HCT116 (cell line): Measurements from ENCODE around the gene ZNF580. TPM values are rescaled to one million over a fixed set of nuclear protein-coding genes. Genes with fewer than 3 reads are reported as not detected.
A peak's percentile ranks its signal among the peaks of the same experiment; 100 is the strongest.

ENCODE experiments used
- ATAC-seq: fragments of 200-7000 bp; cut with Tn5 transposase; 2 replicates; pipeline ENCODE4 v1.9.1; 2020; ENCODE audit warnings: mild to moderate bottlenecking, moderate library complexity
- BruUV-seq: library from RNA; stranded (reverse); fragments of 400-500 nt; replicated peaks from 2 replicates; lab custom pipeline; 2021; lab: Mats Ljungman, UMichigan
- CTCF ChIA-PET: fragments of 300-600 bp; sonication (Branson Sonifier 250); formaldehyde crosslinking; loops from one replicate; lab custom pipeline; 2021; ENCODE audit warnings: antibody characterized with exemption; lab: Charles Lee
- POLR2A ChIA-PET: fragments of 300-600, 350-600 bp; sonication (Branson Sonifier 250); formaldehyde crosslinking; loops from one replicate; lab custom pipeline; 2021; ENCODE audit warnings: antibody characterized with exemption; lab: Charles Lee
- RAD21 ChIA-PET, 2 experiments: fragments of 300-600 bp; sonication (Branson Sonifier 250); formaldehyde crosslinking; loops; one replicate each; lab custom pipeline; 2023; ENCODE audit warnings: low total read pairs in 2 of 2; ENCODE audit not compliant: uncharacterized antibody in 2 of 2, unreplicated experiment in 2 of 2, low non-redundant PET in 1 of 2; lab: Charles Lee
- DNase-seq: peaks from one replicate; pipeline ENCODE4 v3.0.0-alpha.2; 2010; ENCODE audit warnings: low read depth, low spot score
- H2AFZ ChIP-seq: fragments of 200-600 bp; shearing (Covaris generic), sonication (generic); 2 replicates; pipeline ENCODE4 v1.6.1; 2017; ENCODE audit warnings: low read depth, mixed run types, mixed read lengths, antibody characterized with exemption, low read length; ENCODE audit not compliant: poor library complexity, severe bottlenecking
- H3K27ac ChIP-seq: 2 replicates; pipeline ENCODE4 v1.5.1; 2012; ENCODE audit warnings: low read depth, low read length
- H3K27me3 ChIP-seq: fragments of 200-600 bp; sonication (generic); 2 replicates; pipeline ENCODE4 v1.6.1; 2016; ENCODE audit warnings: mixed run types, low read length, mixed read lengths; ENCODE audit not compliant: insufficient read depth
- H3K36me3 ChIP-seq, 2 experiments: fragments of 200-500 bp in 1 of 2; fragments of 200-600 bp in 1 of 2; sonication (Bioruptor generic) in 1 of 2; sonication (generic) in 1 of 2; 2 replicates each; pipeline versions ENCODE4 v1.5.1 to v1.6.1; 2014 to 2016; ENCODE audit warnings: low read length in 2 of 2, inconsistent platforms in 1 of 2, mixed read lengths in 1 of 2, mixed run types in 1 of 2; ENCODE audit not compliant: insufficient read depth in 2 of 2, control insufficient read depth in 1 of 2
- H3K4me1 ChIP-seq, 2 experiments: fragments of 200-600 bp in 1 of 2; sonication (generic) in 1 of 2; 2 replicates each; pipeline versions ENCODE4 v1.5.1 to v1.6.1; 2012 to 2017; ENCODE audit warnings: low read length in 2 of 2, inconsistent platforms in 1 of 2, mild to moderate bottlenecking in 1 of 2, mixed read lengths in 1 of 2, mixed run types in 1 of 2, moderate library complexity in 1 of 2; ENCODE audit not compliant: insufficient read depth in 2 of 2, control insufficient read depth in 1 of 2
- H3K4me2 ChIP-seq: fragments of 200-600 bp; sonication (generic); 2 replicates; pipeline ENCODE4 v1.6.1; 2017; ENCODE audit warnings: mixed run types, low read length, mixed read lengths
- H3K4me3 ChIP-seq, 2 experiments: fragments of 200-600 bp in 1 of 2; sonication (generic) in 1 of 2; replicated peaks in 1 of 2; 2 replicates each; pipeline ENCODE4 v1.5.1; 2011 to 2016; ENCODE audit warnings: low read length in 2 of 2, control low read depth in 1 of 2, low read depth in 1 of 2, mild to moderate bottlenecking in 1 of 2, mixed read lengths in 1 of 2, mixed run types in 1 of 2
- H3K79me2 ChIP-seq: fragments of 200-600 bp; sonication (generic); 2 replicates; pipeline ENCODE4 v1.6.1; 2017; ENCODE audit warnings: mild to moderate bottlenecking, mixed run types, low read length, moderate library complexity, mixed read lengths; ENCODE audit not compliant: insufficient read depth
- H3K9ac ChIP-seq: fragments of 200-600 bp; sonication (generic); 2 replicates; pipeline ENCODE4 v1.6.1; 2016; ENCODE audit warnings: low read length, mixed read lengths
- H3K9me2 ChIP-seq: fragments of 200-600 bp; sonication (generic), shearing (Covaris generic); 2 replicates; pipeline ENCODE4 v1.6.1; 2017; ENCODE audit warnings: mixed run types, mild to moderate bottlenecking, moderate library complexity; ENCODE audit not compliant: insufficient read depth
- H3K9me3 ChIP-seq, 2 experiments: fragments of 200-500 bp in 1 of 2; fragments of 200-600 bp in 1 of 2; sonication (Bioruptor generic) in 1 of 2; sonication (generic) in 1 of 2; 2 replicates each; pipeline ENCODE4 v1.6.1; 2014 to 2017; ENCODE audit warnings: low read length in 2 of 2, mixed read lengths in 2 of 2, inconsistent platforms in 1 of 2, low read depth in 1 of 2, mild to moderate bottlenecking in 1 of 2, mixed run types in 1 of 2, moderate library complexity in 1 of 2; ENCODE audit not compliant: control insufficient read depth in 1 of 2, insufficient read depth in 1 of 2
- H4K20me1 ChIP-seq: fragments of 200-600 bp; sonication (generic), shearing (Covaris generic); 2 replicates; pipeline ENCODE4 v1.6.1; 2017; ENCODE audit warnings: mixed run types, mild to moderate bottlenecking, moderate library complexity; ENCODE audit not compliant: insufficient read depth
- ATF3 ChIP-seq: IDR thresholded peaks from 2 replicates; pipeline ENCODE4 v1.6.1; 2012
- CEBPB ChIP-seq: IDR thresholded peaks from 2 replicates; pipeline ENCODE4 v1.6.1; 2012; ENCODE audit warnings: low read depth
- CTCF ChIP-seq, 3 experiments: fragments of 200-600 bp in 1 of 3; sonication (generic) in 1 of 3; IDR thresholded peaks in 2 of 3; conservative IDR thresholded peaks in 1 of 3; 2 replicates each; pipeline ENCODE4 v1.5.1; 2012 to 2017; ENCODE audit warnings: low read depth in 2 of 3, low read length in 2 of 3, antibody characterized with exemption in 1 of 3, borderline replicate concordance in 1 of 3, control low read depth in 1 of 3, mild to moderate bottlenecking in 1 of 3, mixed read lengths in 1 of 3, mixed run types in 1 of 3, moderate library complexity in 1 of 3; ENCODE audit not compliant: insufficient read depth in 1 of 3
- EGR1 ChIP-seq: IDR thresholded peaks from 2 replicates; pipeline ENCODE4 v1.6.1; 2012; ENCODE audit warnings: low read depth
- EZH2 ChIP-seq: fragments of 200-600 bp; sonication (generic); IDR thresholded peaks from 2 replicates; pipeline ENCODE4 v1.6.1; 2017; ENCODE audit warnings: antibody characterized with exemption, mixed run types
- EZH2phosphoT487 ChIP-seq: fragments of 200-600 bp; IDR thresholded peaks from 2 replicates; pipeline ENCODE4 v1.6.1; 2018; ENCODE audit warnings: antibody characterized with exemption, borderline replicate concordance
- FOSL1 ChIP-seq: IDR thresholded peaks from 2 replicates; pipeline ENCODE4 v1.6.1; 2012; ENCODE audit warnings: low read depth
- JUND ChIP-seq: IDR thresholded peaks from 2 replicates; pipeline ENCODE4 v1.6.1; 2012
- POLR2A ChIP-seq: IDR thresholded peaks from 2 replicates; pipeline ENCODE4 v1.7.0; 2011; ENCODE audit warnings: borderline replicate concordance; ENCODE audit not compliant: insufficient read depth, insufficient read length; ENCODE audit errors: extremely low read depth
- REST ChIP-seq: IDR thresholded peaks from 2 replicates; pipeline ENCODE4 v1.6.1; 2012; ENCODE audit warnings: low read depth
- SP1 ChIP-seq: IDR thresholded peaks from 2 replicates; pipeline ENCODE4 v1.6.1; 2012; ENCODE audit warnings: low read depth
- ZFX ChIP-seq: fragments of 450-650 bp; IDR thresholded peaks from 2 replicates; pipeline ENCODE4 v1.6.1; 2017
- ZNF274 ChIP-seq: fragments of 200-500 bp; sonication (Bioruptor generic); IDR thresholded peaks from 2 replicates; pipeline ENCODE4 v1.6.1; 2014; ENCODE audit warnings: mild to moderate bottlenecking, low read depth, low read length, inconsistent platforms
- intact Hi-C: fragments of 100-400 bp; cut with micrococcal nuclease; formaldehyde crosslinking; loops from 2 replicates; pipeline ENCODE4 v1.10.0; 2022
- total RNA-seq: library from RNA; stranded (reverse); gene quantifications from one replicate; pipeline ENCODE4 v1.2.1, GENCODE V29; 2021; ENCODE audit not compliant: unreplicated experiment

The ZNF580 gene
- total RNA-seq, 1 experiment from 2014 or later: 36.7 TPM

DNA sequence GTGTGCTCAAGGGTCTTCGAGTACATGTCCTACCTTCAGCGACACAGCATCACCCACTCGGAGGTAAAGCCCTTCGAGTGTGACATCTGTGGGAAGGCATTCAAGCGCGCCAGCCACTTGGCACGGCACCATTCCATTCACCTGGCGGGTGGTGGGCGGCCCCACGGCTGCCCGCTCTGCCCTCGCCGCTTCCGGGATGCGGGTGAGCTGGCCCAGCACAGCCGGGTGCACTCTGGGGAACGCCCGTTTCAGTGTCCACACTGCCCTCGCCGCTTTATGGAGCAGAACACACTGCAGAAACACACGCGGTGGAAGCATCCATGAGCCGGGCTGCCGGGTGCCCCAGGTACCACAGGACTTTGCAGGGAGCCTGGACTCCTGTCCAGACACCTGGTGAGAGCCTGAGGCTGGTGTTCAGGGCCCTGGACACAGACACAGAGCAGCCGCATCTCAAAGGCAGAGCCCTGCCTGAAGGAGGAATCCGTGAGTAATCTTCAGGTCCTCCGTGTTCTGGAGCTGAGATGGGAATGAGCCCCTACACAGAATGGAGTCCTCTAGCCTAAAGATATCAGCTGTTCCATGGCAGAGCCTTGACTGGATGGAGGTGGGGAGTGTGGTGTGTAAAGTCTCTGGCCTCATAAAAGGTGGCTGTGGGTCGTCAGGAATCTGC lies 4.2 kb downstream of the ZNF580 start (continued):
- TF ChIP-seq REST (no peak), EZH2phosphoT487 (no peak), ATF3 (no peak), ZNF274 (no peak), EZH2 (no peak), CEBPB (no peak), POLR2A (no peak), ZFX (no peak)

- Histone ChIP-seq H4K20me1 (no peaks in the 10 kb centered on the region), H3K9me2 (no peaks in the 10 kb centered on the region), H3K4me1 (peaks cover 6 to 29% of the 10 kb centered on the region in 2 experiments; a peak in 3 of 4 replicates), H3K4me3 (no peak overlapping the region), H3K9ac (0 out of 2 replicates have a peak overlapping the region, but pooled peaks have one; percentile 99), H3K9me3 (no peaks in the 10 kb centered on the region), H3K79me2 (peaks cover 45% of the 10 kb centered on the region), H3K27me3 (no peaks in the 10 kb centered on the region), H3K36me3 (peaks cover 10 to 12% of the 10 kb centered on the region in 2 experiments; a peak in 3 of 4 replicates), H2AFZ (no peak overlapping the region), H3K27ac (0 out of 2 replicates have a peak overlapping the region, but pooled peaks have one; percentile 13), H3K4me2 (peak overlapping the region; percentile 75; the same call in 1 of the 2 replicates)
- ChIA-PET RAD21 (no interaction called here), POLR2A (interaction anchor here (1.4 kb wide), 1 partner anchor 9 kb away, joined by 3 read pairs; the partner anchor contains the start of gene U2AF2), CTCF (interaction anchor here (0.6 kb wide), 1 partner anchor 8 kb away, joined by 3 read pairs; no protein-coding TSS in a partner anchor)
- no TSS peak for BruUV-seq
- TF ChIP-seq FOSL1 (no peak), EGR1 (no peak), CTCF (IDR thresholded peaks at IDR 0.05 in 2 of 3, conservative IDR thresholded peaks at IDR 0.05 in 1 of 3; ENCODE audit: borderline replicate concordance in 1 of 3, insufficient read depth in 1 of 3, low read depth in 2 of 3, low read length in 2 of 3) (no peak), JUND (no peak), SP1 (no peak), POLR2A (no peak)
- intact Hi-C loops: no loop called here
- DNase-seq (no peak), ATAC-seq (no peak)
Measured at GRCh38 chr19:55645512-55645881, 4.7 kb downstream of the ZNF580 start.
